Measurements from ENCODE around the gene CUEDC2.
"Not testable (repeated sequence)": the region's sequence is repeated elsewhere in the genome, so short reads cannot be mapped to it uniquely, and the experiment has no call there.

Gene CUEDC2

GRCh38 chr10:102458656-102459055, 26.3 kb upstream of the CUEDC2 start:
- no peaks in the 10 kb centered on the region; the same call in 1 of the 2 replicates for H3K36me3 ChIP-seq (ENCODE audit: low read length)
- no peak overlapping the region for H3K27ac ChIP-seq (ENCODE audit: low read depth, low read length)
- H3F3A ChIP-seq (ENCODE audit: insufficient read depth) = peaks cover 7% of the 10 kb centered on the region
- H3K9me2 ChIP-seq (replicated peaks; ENCODE audit: insufficient read depth, low read length) = no peaks in the 10 kb centered on the region
- H3K9me3 ChIP-seq (ENCODE audit: insufficient read depth, low read length) = no peaks in the 10 kb centered on the region
- H3K4me2 ChIP-seq (ENCODE audit: low read depth, low read length, poor library complexity, severe bottlenecking) = no peak overlapping the region
- no peak overlapping the region for H2AFZ ChIP-seq (ENCODE audit: low read depth, low read length, severe bottlenecking)
- no peak overlapping the region for H3K9ac ChIP-seq (ENCODE audit: low read length)
- no peak overlapping the region for H3K4me3 ChIP-seq (ENCODE audit: insufficient read depth, low read length, poor library complexity, severe bottlenecking)
- no peaks in the 10 kb centered on the region for H3K27me3 ChIP-seq (ENCODE audit: low read length)
- TF ChIP-seq EZH2phosphoT487 (conservative IDR thresholded peaks at IDR 0.05; ENCODE audit: low read length) = no peak
- TF ChIP-seq CTCF (IDR thresholded peaks at IDR 0.05; ENCODE audit: insufficient read depth, low read length, poor library complexity, severe bottlenecking) = no peak
- no peaks in the 10 kb centered on the region for H4K20me1 ChIP-seq (ENCODE audit: low read depth, low read length)
- H3K79me2 ChIP-seq (ENCODE audit: insufficient read depth, low read length) = peaks cover 18% of the 10 kb centered on the region

DNA sequence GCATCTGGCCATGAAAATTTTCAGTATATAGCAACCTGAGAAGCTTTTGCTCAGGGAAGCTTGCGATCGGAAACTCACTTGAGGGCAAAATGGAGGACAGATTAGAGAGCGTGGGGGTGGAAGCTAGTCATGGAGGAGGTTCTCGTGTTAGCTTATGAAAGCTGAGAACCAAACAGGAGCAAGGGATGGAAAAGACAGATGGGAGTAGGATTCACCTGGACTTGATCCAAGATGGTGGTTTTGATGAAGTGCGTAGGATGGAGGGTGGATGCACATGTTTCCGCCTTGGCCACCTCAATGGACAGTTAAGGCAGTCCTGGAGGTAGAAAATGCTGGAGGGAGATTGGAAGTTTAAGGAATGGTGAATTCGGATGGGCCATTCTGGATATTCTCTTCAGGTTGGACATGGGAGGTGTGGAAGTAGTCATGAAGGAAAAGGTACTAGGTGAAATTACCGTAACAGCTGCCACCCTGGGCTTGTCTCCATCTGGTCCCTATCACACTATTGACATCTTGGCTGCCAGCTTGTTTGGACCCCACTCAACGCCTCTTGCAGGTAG, 25.3 kb upstream of the CUEDC2 start:
- Histone ChIP-seq H3K36me3 (ENCODE audit: low read length) (no peaks in the 10 kb centered on the region; the same call in 1 of the 2 replicates), H3K4me3 (ENCODE audit: insufficient read depth, low read length, poor library complexity, severe bottlenecking) (no peak overlapping the region), H3K27ac (ENCODE audit: low read depth, low read length) (no peak overlapping the region), H3K4me2 (ENCODE audit: low read depth, low read length, poor library complexity, severe bottlenecking) (no peak overlapping the region), H3K9me2 (replicated peaks; ENCODE audit: insufficient read depth, low read length) (no peaks in the 10 kb centered on the region), H4K20me1 (ENCODE audit: low read depth, low read length) (no peaks in the 10 kb centered on the region), H3K9me3 (ENCODE audit: insufficient read depth, low read length) (no peaks in the 10 kb centered on the region), H3K9ac (ENCODE audit: low read length) (no peak overlapping the region), H3K27me3 (ENCODE audit: low read length) (no peaks in the 10 kb centered on the region), H2AFZ (ENCODE audit: low read depth, low read length, severe bottlenecking) (no peak overlapping the region), H3F3A (ENCODE audit: insufficient read depth) (peaks cover 12% of the 10 kb centered on the region), H3K79me2 (ENCODE audit: insufficient read depth, low read length) (peaks cover 19% of the 10 kb centered on the region)
- TF ChIP-seq EZH2phosphoT487 (conservative IDR thresholded peaks at IDR 0.05; ENCODE audit: low read length) = no peak
- TF ChIP-seq CTCF (IDR thresholded peaks at IDR 0.05; ENCODE audit: insufficient read depth, low read length, poor library complexity, severe bottlenecking) = no peak

GRCh38 chr10:102455893-102456471, 23.6 kb upstream of the CUEDC2 start:
- Histone ChIP-seq H3K4me3 (ENCODE audit: insufficient read depth, low read length, poor library complexity, severe bottlenecking) (no peak overlapping the region), H3F3A (ENCODE audit: insufficient read depth) (peaks cover 9% of the 10 kb centered on the region), H3K9me3 (ENCODE audit: insufficient read depth, low read length) (no peaks in the 10 kb centered on the region), H3K9ac (ENCODE audit: low read length) (no peak overlapping the region), H3K27me3 (ENCODE audit: low read length) (no peaks in the 10 kb centered on the region), H3K9me2 (replicated peaks; ENCODE audit: insufficient read depth, low read length) (no peaks in the 10 kb centered on the region), H3K36me3 (ENCODE audit: low read length) (no peaks in the 10 kb centered on the region; the same call in 1 of the 2 replicates), H4K20me1 (ENCODE audit: low read depth, low read length) (no peaks in the 10 kb centered on the region), H2AFZ (ENCODE audit: low read depth, low read length, severe bottlenecking) (no peak overlapping the region), H3K27ac (ENCODE audit: low read depth, low read length) (no peak overlapping the region), H3K4me2 (ENCODE audit: low read depth, low read length, poor library complexity, severe bottlenecking) (no peak overlapping the region), H3K79me2 (ENCODE audit: insufficient read depth, low read length) (peaks cover 23% of the 10 kb centered on the region)
- TF ChIP-seq CTCF (IDR thresholded peaks at IDR 0.05; ENCODE audit: insufficient read depth, low read length, poor library complexity, severe bottlenecking) (no peak), EZH2phosphoT487 (conservative IDR thresholded peaks at IDR 0.05; ENCODE audit: low read length) (no peak)

- not testable (repeated sequence) for H4K20me1 ChIP-seq (ENCODE audit: low read depth, low read length); H3K9me3 ChIP-seq (ENCODE audit: insufficient read depth, low read length); H3F3A ChIP-seq (ENCODE audit: insufficient read depth); H3K36me3 ChIP-seq (ENCODE audit: low read length); H3K4me3 ChIP-seq (ENCODE audit: insufficient read depth, low read length, poor library complexity, severe bottlenecking); H3K27ac ChIP-seq (ENCODE audit: low read depth, low read length); H2AFZ ChIP-seq (ENCODE audit: low read depth, low read length, severe bottlenecking); H3K9ac ChIP-seq (ENCODE audit: low read length); H3K4me2 ChIP-seq (ENCODE audit: low read depth, low read length, poor library complexity, severe bottlenecking); H3K9me2 ChIP-seq (replicated peaks; ENCODE audit: insufficient read depth, low read length); H3K27me3 ChIP-seq (ENCODE audit: low read length)
- H3K79me2 ChIP-seq (ENCODE audit: insufficient read depth, low read length) = peaks cover 26% of the 10 kb centered on the region
These were observed 22.5 kb upstream of the CUEDC2 start for GRCh38 chr10:102454662-102455487.
